Measurements from ENCODE around the gene HCN1.
"Not testable (repeated sequence)": the region's sequence is repeated elsewhere in the genome, so short reads cannot be mapped to it uniquely, and the experiment has no call there.

Gene HCN1

GRCh38 chr5:45609661-45610060 lies 86.5 kb downstream of the HCN1 start:
- no peak for TF ChIP-seq CTCF (IDR thresholded peaks at IDR 0.05; ENCODE audit: insufficient read depth, low read length, missing control alignments)
- ChIA-PET POLR2A (no interaction called here), CTCF (no interaction called here)
- H3K4me3 ChIP-seq (ENCODE audit: low read depth, low read length) = no peak overlapping the region
- DNase-seq (ENCODE audit: low read depth, low spot score) = no peak

- POLR2A ChIA-PET = no interaction called here
Measured at GRCh38 chr5:45604092-45604491, 92.1 kb downstream of the HCN1 start.

GRCh38 chr5:45601424-45601823 lies 94.8 kb downstream of the HCN1 start:
- TF ChIP-seq CTCF (IDR thresholded peaks at IDR 0.05; ENCODE audit: insufficient read depth, low read length, missing control alignments) = no peak
- ChIA-PET CTCF (no interaction called here), POLR2A (no interaction called here)
- no peak overlapping the region for H3K4me3 ChIP-seq (ENCODE audit: low read depth, low read length)
- no peak for DNase-seq (ENCODE audit: low read depth, low spot score)

More at GRCh38 chr5:45604092-45604491, 92.1 kb downstream of the HCN1 start:
- DNase-seq (ENCODE audit: low read depth, low spot score) = no peak
- H3K4me3 ChIP-seq (ENCODE audit: low read depth, low read length) = no peak overlapping the region
- no peak for TF ChIP-seq CTCF (IDR thresholded peaks at IDR 0.05; ENCODE audit: insufficient read depth, low read length, missing control alignments)
- CTCF ChIA-PET = no interaction called here

GRCh38 chr5:45596320-45596719 lies 99.9 kb downstream of the HCN1 start:
- no peak for TF ChIP-seq CTCF (IDR thresholded peaks at IDR 0.05; ENCODE audit: insufficient read depth, low read length, missing control alignments)
- no peak for DNase-seq (ENCODE audit: low read depth, low spot score)
- POLR2A ChIA-PET = no interaction called here

GRCh38 chr5:45586001-45586400 lies 110.2 kb downstream of the HCN1 start:
- POLR2A ChIA-PET; DNase-seq (ENCODE audit: low read depth, low spot score); H3K4me3 ChIP-seq (ENCODE audit: low read depth, low read length); CTCF ChIA-PET: not testable (repeated sequence)

More at GRCh38 chr5:45596320-45596719, 99.9 kb downstream of the HCN1 start:
- CTCF ChIA-PET = no interaction called here
- H3K4me3 ChIP-seq (ENCODE audit: low read depth, low read length) = no peak overlapping the region

- H3K4me3 ChIP-seq (ENCODE audit: low read depth, low read length) = no peak overlapping the region
- CTCF ChIA-PET = no interaction called here
- DNase-seq (ENCODE audit: low read depth, low spot score) = no peak
- POLR2A ChIA-PET = no interaction called here
- no peak for TF ChIP-seq CTCF (IDR thresholded peaks at IDR 0.05; ENCODE audit: insufficient read depth, low read length, missing control alignments)
Measured at GRCh38 chr5:45578270-45578669, 117.9 kb downstream of the HCN1 start.

- DNase-seq (ENCODE audit: low read depth, low spot score) = no peak
- no peak for TF ChIP-seq CTCF (IDR thresholded peaks at IDR 0.05; ENCODE audit: insufficient read depth, low read length, missing control alignments)
- H3K4me3 ChIP-seq (ENCODE audit: low read depth, low read length) = no peak overlapping the region
- POLR2A ChIA-PET = no interaction called here
- CTCF ChIA-PET = no interaction called here
Measured at GRCh38 chr5:45568813-45569212, 127.4 kb downstream of the HCN1 start.
